Mesenchymal stem cell (in vitro differentiated cells and primary cell): Measurements from ENCODE around the gene RPS15A.
"Not testable (repeated sequence)": the region's sequence is repeated elsewhere in the genome, so short reads cannot be mapped to it uniquely, and the experiment has no call there.

Source experiments
- DNase-seq: peaks from one replicate; pipeline ENCODE4 v3.0.0-alpha.2; 2013
- H2AFZ ChIP-seq: one replicate; pipeline ENCODE4 v1.6.1; 2013; ENCODE audit warnings: low read depth, mild to moderate bottlenecking, control low read depth, inconsistent platforms, low read length, moderate library complexity
- H2AK5ac ChIP-seq: 2 replicates; pipeline ENCODE4 v1.6.1; 2013; ENCODE audit warnings: low read length, moderate library complexity, mild to moderate bottlenecking, inconsistent platforms; ENCODE audit not compliant: severe bottlenecking
- H2BK120ac ChIP-seq: one replicate; pipeline ENCODE4 v1.6.1; 2013; ENCODE audit warnings: low read depth, mild to moderate bottlenecking, inconsistent platforms, low read length, moderate library complexity
- H2BK12ac ChIP-seq, 2 experiments: one replicate each; pipeline ENCODE4 v1.6.1; 2013; ENCODE audit warnings: inconsistent platforms in 2 of 2, low read length in 2 of 2, mild to moderate bottlenecking in 2 of 2, moderate library complexity in 2 of 2, control low read depth in 1 of 2
- H2BK15ac ChIP-seq: one replicate; pipeline ENCODE4 v1.6.1; 2013; ENCODE audit warnings: mild to moderate bottlenecking, low read depth, inconsistent platforms; ENCODE audit not compliant: poor library complexity, severe bottlenecking
- H2BK5ac ChIP-seq: 2 replicates; pipeline ENCODE4 v1.6.1; 2013; ENCODE audit warnings: low read depth, mild to moderate bottlenecking, low read length, control low read depth, inconsistent platforms; ENCODE audit not compliant: poor library complexity, severe bottlenecking
- H3K14ac ChIP-seq, 2 experiments: one replicate each; pipeline ENCODE4 v1.6.1; 2013; ENCODE audit warnings: inconsistent platforms in 2 of 2, low read length in 2 of 2, control low read depth in 1 of 2, mild to moderate bottlenecking in 1 of 2, moderate library complexity in 1 of 2
- H3K18ac ChIP-seq, 2 experiments: one replicate each; pipeline ENCODE4 v1.6.1; 2013; ENCODE audit warnings: inconsistent platforms in 2 of 2, low read length in 2 of 2, control low read depth in 1 of 2, low read depth in 1 of 2, mild to moderate bottlenecking in 1 of 2
- H3K23ac ChIP-seq, 2 experiments: one replicate each; pipeline ENCODE4 v1.6.1; 2013; ENCODE audit warnings: inconsistent platforms in 2 of 2, low read length in 2 of 2, mild to moderate bottlenecking in 2 of 2, moderate library complexity in 2 of 2, control low read depth in 1 of 2
- H3K27ac ChIP-seq: 2 replicates; pipeline ENCODE4 v1.5.1; 2013; ENCODE audit warnings: mild to moderate bottlenecking, moderate library complexity, low read length, control low read depth, inconsistent platforms; ENCODE audit not compliant: poor library complexity, severe bottlenecking
- H3K27me3 ChIP-seq, 2 experiments: 2 replicates each; pipeline versions ENCODE4 v1.6.1 to v1.7.0; 2013; ENCODE audit warnings: low read length in 2 of 2, mild to moderate bottlenecking in 2 of 2, moderate library complexity in 2 of 2, control low read depth in 1 of 2, inconsistent platforms in 1 of 2; ENCODE audit not compliant: control insufficient read depth in 1 of 2, insufficient read depth in 1 of 2
- H3K36me3 ChIP-seq, 2 experiments: 2 replicates each; pipeline versions ENCODE4 v1.6.1 to v1.7.0; 2013; ENCODE audit warnings: low read length in 2 of 2, control low read depth in 1 of 2, inconsistent platforms in 1 of 2, low read depth in 1 of 2, mild to moderate bottlenecking in 1 of 2; ENCODE audit not compliant: insufficient read depth in 2 of 2, control insufficient read depth in 1 of 2
- H3K4ac ChIP-seq, 2 experiments: one replicate each; pipeline ENCODE4 v1.6.1; 2013; ENCODE audit warnings: inconsistent platforms in 2 of 2, low read length in 2 of 2, mild to moderate bottlenecking in 2 of 2, moderate library complexity in 2 of 2, control low read depth in 1 of 2, low read depth in 1 of 2
- H3K4me1 ChIP-seq: 2 replicates; pipeline ENCODE4 v1.6.1; 2013; ENCODE audit warnings: low read depth, low read length, control low read depth; ENCODE audit not compliant: control insufficient read depth, insufficient read depth
- H3K4me2 ChIP-seq: 2 replicates; pipeline ENCODE4 v1.6.1; 2013; ENCODE audit warnings: low read length, mild to moderate bottlenecking, inconsistent platforms; ENCODE audit not compliant: poor library complexity, severe bottlenecking
- H3K4me3 ChIP-seq, 2 experiments: 2 replicates each; pipeline versions ENCODE4 v1.5.1 to v1.7.0; 2013; ENCODE audit warnings: low read length in 2 of 2, mild to moderate bottlenecking in 2 of 2, control low read depth in 1 of 2, low read depth in 1 of 2; ENCODE audit not compliant: insufficient read depth in 1 of 2
- H3K79me1 ChIP-seq: replicated peaks from 2 replicates; pipeline ENCODE4 v1.6.1; 2013; ENCODE audit warnings: mild to moderate bottlenecking, control low read depth, low read length, inconsistent platforms; ENCODE audit not compliant: poor library complexity, severe bottlenecking
- H3K9ac ChIP-seq: 2 replicates; pipeline ENCODE4 v1.7.0; 2013; ENCODE audit warnings: mild to moderate bottlenecking, low read length, moderate library complexity
- H3K9me3 ChIP-seq: 2 replicates; pipeline ENCODE4 v1.7.0; 2013; ENCODE audit warnings: mild to moderate bottlenecking, low read length; ENCODE audit not compliant: control insufficient read depth
- H4K8ac ChIP-seq: one replicate; pipeline ENCODE4 v1.6.1; 2013; ENCODE audit warnings: inconsistent platforms, mild to moderate bottlenecking, low read length, moderate library complexity
- H4K91ac ChIP-seq: one replicate; pipeline ENCODE4 v1.6.1; 2013; ENCODE audit warnings: mild to moderate bottlenecking, low read length, inconsistent platforms
- WGBS: methylation state at CpG from one replicate; pipeline ENCODE4 v1.1.7; 2013; ENCODE audit warnings: mixed read lengths; 5-methylcytosine and 5-hydroxymethylcytosine counted together

RPS15A gene

GRCh38 chr16:18782697-18783429 is 7.3 kb downstream of the RPS15A start:
- H3K18ac ChIP-seq, result no peak overlapping the region
- no peak overlapping the region for H2BK15ac ChIP-seq
- peaks cover 8% of the 10 kb centered on the region for H3K4me1 ChIP-seq
- H2AK5ac ChIP-seq, result no peak overlapping the region
- no peak overlapping the region for H2BK12ac ChIP-seq
- H2AFZ ChIP-seq, result no peak overlapping the region
- no peak overlapping the region for H4K8ac ChIP-seq
- no peak overlapping the region for H3K23ac ChIP-seq
- DNase-seq, result no peak
- no peak overlapping the region for H3K4me3 ChIP-seq
- no peak overlapping the region for H4K91ac ChIP-seq
- H3K79me1 ChIP-seq, result no peaks in the 10 kb centered on the region
- H2BK5ac ChIP-seq, result no peak overlapping the region
- no peaks in the 10 kb centered on the region for H3K9me3 ChIP-seq
- H3K4ac ChIP-seq, result no peak overlapping the region
- 93% methylated on average over 7 of the region's 8 CpGs for WGBS
- H3K36me3 ChIP-seq, result peaks cover 47 to 63% of the 10 kb centered on the region in 2 experiments
- no peak overlapping the region for H3K9ac ChIP-seq
- H3K14ac ChIP-seq, result no peak overlapping the region
- H3K27me3 ChIP-seq, result no peaks in the 10 kb centered on the region
- no peak overlapping the region for H2BK120ac ChIP-seq
- no peak overlapping the region for H3K4me2 ChIP-seq
- no peak overlapping the region for H3K27ac ChIP-seq

GRCh38 chr16:18781232-18781631 is 8.9 kb downstream of the RPS15A start:
- not testable (repeated sequence) for H2BK5ac ChIP-seq

GRCh38 chr16:18780460-18781026 is 9.6 kb downstream of the RPS15A start:
- H4K91ac ChIP-seq, H3K27me3 ChIP-seq, H2BK120ac ChIP-seq, H3K9me3 ChIP-seq, H2BK12ac ChIP-seq, H3K4me2 ChIP-seq, H2BK5ac ChIP-seq, H2AK5ac ChIP-seq, H2AFZ ChIP-seq, H3K9ac ChIP-seq, H2BK15ac ChIP-seq, H3K18ac ChIP-seq, H4K8ac ChIP-seq, DNase-seq, H3K79me1 ChIP-seq, H3K4me1 ChIP-seq, H3K14ac ChIP-seq, H3K4me3 ChIP-seq, H3K23ac ChIP-seq, H3K4ac ChIP-seq, H3K27ac ChIP-seq: not testable (repeated sequence)
- peaks cover 34 to 40% of the 10 kb centered on the region in 2 experiments for H3K36me3 ChIP-seq
- WGBS, result 69% methylated on average over 4 of the region's 8 CpGs

More at GRCh38 chr16:18781232-18781631, 8.9 kb downstream of the RPS15A start:
- not testable (repeated sequence) for H3K18ac ChIP-seq, H3K9ac ChIP-seq, H3K4me1 ChIP-seq, H2BK15ac ChIP-seq, H3K4me2 ChIP-seq, H4K8ac ChIP-seq, H3K79me1 ChIP-seq, H2BK120ac ChIP-seq, H3K27ac ChIP-seq, H3K9me3 ChIP-seq, H3K4ac ChIP-seq, H2AFZ ChIP-seq, H3K4me3 ChIP-seq, H2BK12ac ChIP-seq, H3K14ac ChIP-seq, H2AK5ac ChIP-seq, DNase-seq, H3K23ac ChIP-seq, H4K91ac ChIP-seq, H3K27me3 ChIP-seq
- whole genome bisulfite sequencing, result 100% methylated on average over 1 of the region's 6 CpGs
- H3K36me3 ChIP-seq, result peaks cover 38 to 47% of the 10 kb centered on the region in 2 experiments

- not testable (repeated sequence) for H2BK120ac ChIP-seq, DNase-seq, H2BK15ac ChIP-seq, H3K18ac ChIP-seq, H4K91ac ChIP-seq, H3K14ac ChIP-seq, H3K9ac ChIP-seq, H3K9me3 ChIP-seq, H2BK12ac ChIP-seq, H3K4me1 ChIP-seq, H3K27ac ChIP-seq, H3K4me3 ChIP-seq, H2BK5ac ChIP-seq, H3K23ac ChIP-seq, H3K27me3 ChIP-seq, H3K4ac ChIP-seq, H2AFZ ChIP-seq, H2AK5ac ChIP-seq, H3K79me1 ChIP-seq, H3K4me2 ChIP-seq, H4K8ac ChIP-seq
- peaks cover 14 to 15% of the 10 kb centered on the region in 2 experiments for H3K36me3 ChIP-seq
- WGBS, result no CpG with 5 or more reads among the region's 1 CpG
Observed at GRCh38 chr16:18777664-18778063, 12.5 kb downstream of the RPS15A start.
